Naive thymus-derived CD8-positive, alpha-beta T cell (primary cell): Measurements from ENCODE around the gene RTP4. TPM values are rescaled to one million over a fixed set of nuclear protein-coding genes. Genes with fewer than 3 reads are reported as not detected.
"Not testable (repeated sequence)": the region's sequence is repeated elsewhere in the genome, so short reads cannot be mapped to it uniquely, and the experiment has no call there.

Experiments used
- ATAC-seq, 2 donors: fragments of 150-1000 bp; cut with Tn5 transposase in 1 of 2; sonication (Bioruptor Pico), chemical (Tn5 transposase) in 1 of 2; 1 replicate in 1 of 2; 2 replicates in 1 of 2; pipeline ENCODE4 v1.10.0; 2021; ENCODE audit warnings: mild to moderate bottlenecking in 2 of 2, moderate library complexity in 2 of 2
- POLR2A ChIA-PET: fragments of 350-600 bp; sonication (Branson Sonifier 250); formaldehyde crosslinking; loops from one replicate; lab custom pipeline; 2021; ENCODE audit warnings: antibody characterized with exemption; lab: Charles Lee
- DNase-seq, 10 donors: peaks; one replicate each; pipeline versions ENCODE4 v3.0.0 to v3.0.0-alpha.2; 2020 to 2022
- H3K27ac Mint-ChIP-seq, 10 donors: one replicate each; pipeline ENCODE4 v1.8.0; 2020 to 2022; ENCODE audit warnings: mild to moderate bottlenecking in 10 of 10, mixed read lengths in 10 of 10, moderate library complexity in 4 of 10, inconsistent platforms in 1 of 10
- H3K27me3 Mint-ChIP-seq, 5 donors: one replicate each; pipeline ENCODE4 v1.8.0; 2021 to 2022; ENCODE audit warnings: mixed read lengths in 5 of 5
- H3K36me3 Mint-ChIP-seq, 3 donors: one replicate each; pipeline ENCODE4 v1.8.0; 2020 to 2022; ENCODE audit warnings: mixed read lengths in 3 of 3, mild to moderate bottlenecking in 2 of 3, inconsistent platforms in 1 of 3
- H3K4me1 Mint-ChIP-seq, 4 donors: one replicate each; pipeline ENCODE4 v1.8.0; 2021 to 2022; ENCODE audit warnings: mixed read lengths in 4 of 4
- H3K4me3 Mint-ChIP-seq, 10 donors: one replicate each; pipeline ENCODE4 v1.8.0; 2020 to 2022; ENCODE audit warnings: mild to moderate bottlenecking in 10 of 10, mixed read lengths in 10 of 10, moderate library complexity in 6 of 10, inconsistent platforms in 1 of 10
- H3K9me3 Mint-ChIP-seq, 9 donors: one replicate each; pipeline ENCODE4 v1.8.0; 2020 to 2022; ENCODE audit warnings: mixed read lengths in 9 of 9, mild to moderate bottlenecking in 3 of 9, inconsistent platforms in 1 of 9, moderate library complexity in 1 of 9
- polyA plus RNA-seq, 3 donors: library from polyadenylated mRNA; unstranded; fragments of 300-500 nt; fragmentation: Illumina TruSeq; gene quantifications; one replicate each; pipeline ENCODE4 v1.2.3, GENCODE V29; 2021
- total RNA-seq, 8 experiments: library from RNA in 2 of 8; stranded (reverse) in 2 of 8; gene quantifications; one replicate each; pipeline ENCODE4 v1.2.3 and lab custom pipeline; 2021 to 2026

Gene RTP4
- total and polyA plus RNA-seq, 5 experiments from 2014 or later, result 4.4 to 9.0 (median 7.6) TPM

- no peak for DNase-seq
- Mint-ChIP-seq H3K36me3 (peaks cover 0 to 25% (median 8%) of the 10 kb centered on the region in 3 donors), H3K4me3 (no peak overlapping the region), H3K9me3 (peaks cover 1 to 23% (median 15%) of the 10 kb centered on the region in 9 donors), H3K4me1 (peaks cover 0 to 3% (median under 1%) of the 10 kb centered on the region in 4 donors), H3K27me3 (peaks cover 0 to 49% (median 11%) of the 10 kb centered on the region in 5 donors), H3K27ac (peak overlapping the region in 2 of 10 donors; percentile 1 to 31)
- POLR2A ChIA-PET, result no interaction called here
- ATAC-seq, result no peak
Observed at GRCh38 chr3:187382609-187383151, 14.5 kb downstream of the RTP4 start.

- ATAC-seq (no peak), DNase-seq (no peak)
- peaks cover 0 to 3% (median under 1%) of the 10 kb centered on the region in 4 donors for H3K4me1 Mint-ChIP-seq
- peaks cover 1 to 29% (median 14%) of the 10 kb centered on the region in 9 donors for H3K9me3 Mint-ChIP-seq
- H3K4me3 Mint-ChIP-seq, result no peak overlapping the region
- no peak overlapping the region for H3K27ac Mint-ChIP-seq
- H3K36me3 Mint-ChIP-seq, result peaks cover 0 to 21% (median 3%) of the 10 kb centered on the region in 3 donors
- POLR2A ChIA-PET, result no interaction called here
- H3K27me3 Mint-ChIP-seq, result peaks cover 0 to 54% (median 12%) of the 10 kb centered on the region in 5 donors
Observed at GRCh38 chr3:187383246-187383645, 15.1 kb downstream of the RTP4 start.

- H3K4me3 Mint-ChIP-seq, result no peak overlapping the region
Observed at GRCh38 chr3:187385296-187385695, 17.1 kb downstream of the RTP4 start.

GRCh38 chr3:187396661-187397060 lies 28.5 kb downstream of the RTP4 start:
- no peak overlapping the region for H3K27ac Mint-ChIP-seq
- H3K9me3 Mint-ChIP-seq, result peaks cover 0 to 3% (median 0%) of the 10 kb centered on the region in 9 donors
- ATAC-seq (no peak), DNase-seq (no peak)
- H3K27me3 Mint-ChIP-seq, result peaks cover 7 to 41% (median 11%) of the 10 kb centered on the region in 5 donors
- H3K4me3 Mint-ChIP-seq, result no peak overlapping the region
- POLR2A ChIA-PET, result no interaction called here
- no peaks in the 10 kb centered on the region for H3K4me1 Mint-ChIP-seq
- no peaks in the 10 kb centered on the region for H3K36me3 Mint-ChIP-seq

More at GRCh38 chr3:187385296-187385695, 17.1 kb downstream of the RTP4 start:
- Mint-ChIP-seq H3K4me1 (peaks cover 0 to 2% (median 0%) of the 10 kb centered on the region in 4 donors), H3K27ac (no peak overlapping the region), H3K36me3 (peaks cover 0 to 33% (median 0%) of the 10 kb centered on the region in 3 donors), H3K27me3 (peaks cover 3 to 72% (median 14%) of the 10 kb centered on the region in 5 donors), H3K9me3 (peaks cover 0 to 45% (median 19%) of the 10 kb centered on the region in 9 donors)
- no peak for DNase-seq
- no peak for ATAC-seq
- POLR2A ChIA-PET, result no interaction called here

GRCh38 chr3:187398955-187399354 lies 30.8 kb downstream of the RTP4 start:
- no peak for DNase-seq
- Mint-ChIP-seq H3K27me3 (peaks cover 8 to 42% (median 10%) of the 10 kb centered on the region in 5 donors), H3K27ac (no peak overlapping the region), H3K4me1 (no peaks in the 10 kb centered on the region), H3K4me3 (no peak overlapping the region), H3K36me3 (no peaks in the 10 kb centered on the region), H3K9me3 (peaks cover 0 to 3% (median 0%) of the 10 kb centered on the region in 9 donors)
- POLR2A ChIA-PET, result no interaction called here
- no peak for ATAC-seq

- no peaks in the 10 kb centered on the region for H3K4me1 Mint-ChIP-seq
- H3K36me3 Mint-ChIP-seq, result no peaks in the 10 kb centered on the region
- H3K27ac Mint-ChIP-seq, result no peak overlapping the region
- no peak overlapping the region for H3K4me3 Mint-ChIP-seq
- H3K27me3 Mint-ChIP-seq, result peaks cover 8 to 47% (median 14%) of the 10 kb centered on the region in 5 donors
- peaks cover 0 to 3% (median 0%) of the 10 kb centered on the region in 9 donors for H3K9me3 Mint-ChIP-seq
- POLR2A ChIA-PET, result no interaction called here
- DNase-seq, result no peak
- ATAC-seq, result no peak
Observed at GRCh38 chr3:187400756-187401155, 32.6 kb downstream of the RTP4 start.

- Mint-ChIP-seq H3K27ac (no peak overlapping the region), H3K4me3 (no peak overlapping the region), H3K36me3 (no peaks in the 10 kb centered on the region), H3K9me3 (peaks cover 0 to 3% (median 0%) of the 10 kb centered on the region in 9 donors), H3K4me1 (no peaks in the 10 kb centered on the region), H3K27me3 (peaks cover 9 to 53% (median 16%) of the 10 kb centered on the region in 5 donors)
- POLR2A ChIA-PET, result no interaction called here
- DNase-seq (no peak), ATAC-seq (no peak)
Observed at GRCh38 chr3:187401856-187402255, 33.7 kb downstream of the RTP4 start.

GRCh38 chr3:187403768-187404288 lies 35.6 kb downstream of the RTP4 start:
- Mint-ChIP-seq H3K27ac (no peak overlapping the region), H3K9me3 (no peaks in the 10 kb centered on the region), H3K4me1 (no peaks in the 10 kb centered on the region), H3K4me3 (no peak overlapping the region), H3K27me3 (peaks cover 16 to 64% (median 23%) of the 10 kb centered on the region in 5 donors), H3K36me3 (no peaks in the 10 kb centered on the region)
- ATAC-seq (no peak), DNase-seq (no peak)
- POLR2A ChIA-PET, result no interaction called here

- POLR2A ChIA-PET, result no interaction called here
- peaks cover 19 to 54% (median 24%) of the 10 kb centered on the region in 5 donors for H3K27me3 Mint-ChIP-seq
- no peak overlapping the region for H3K4me3 Mint-ChIP-seq
- peaks cover 0 to 2% (median 0%) of the 10 kb centered on the region in 9 donors for H3K9me3 Mint-ChIP-seq
- H3K36me3 Mint-ChIP-seq, result no peaks in the 10 kb centered on the region
- no peaks in the 10 kb centered on the region for H3K4me1 Mint-ChIP-seq
- no peak overlapping the region for H3K27ac Mint-ChIP-seq
- no peak for ATAC-seq
- no peak for DNase-seq
Observed at GRCh38 chr3:187406927-187407326, 38.7 kb downstream of the RTP4 start.

GRCh38 chr3:187411991-187412781 lies 44.0 kb downstream of the RTP4 start:
- H3K9me3 Mint-ChIP-seq, H3K36me3 Mint-ChIP-seq, POLR2A ChIA-PET, ATAC-seq, H3K4me1 Mint-ChIP-seq, H3K4me3 Mint-ChIP-seq, DNase-seq, H3K27ac Mint-ChIP-seq: not testable (repeated sequence)
- H3K27me3 Mint-ChIP-seq, result peaks cover 15 to 32% (median 18%) of the 10 kb centered on the region in 5 donors
